ENCODE data around the gene DCDC2B. TPM values are rescaled to one million over a fixed set of nuclear protein-coding genes. Genes with fewer than 3 reads are reported as not detected.

The DCDC2B gene
- total and polyA plus RNA-seq, 2 of the 13 experiments (the other 11 are each of a cell fraction or from before 2014, with no cell fraction given), result not detected

- no peak for TF ChIP-seq ZBTB44 (CRISPR knock-in tag; IDR thresholded peaks at IDR 0.05)
- TF ChIP-seq ZNF503 (CRISPR knock-in tag; IDR thresholded peaks at IDR 0.05), result no peak
- TF ChIP-seq FOXP1 (IDR thresholded peaks at IDR 0.05), result no peak
- no peak for TF ChIP-seq FOXP1 (CRISPR knock-in tag; IDR thresholded peaks at IDR 0.05)
- no peak for TF ChIP-seq MZF1 (CRISPR knock-in tag; IDR thresholded peaks at IDR 0.05; ENCODE audit: borderline replicate concordance)
- TF ChIP-seq SATB2 (CRISPR knock-in tag; IDR thresholded peaks at IDR 0.05), result no peak
- TF ChIP-seq ZNF567 (CRISPR knock-in tag; IDR thresholded peaks at IDR 0.05; ENCODE audit: borderline replicate concordance), result no peak
- 0 out of 2 replicates have a peak, but pooled peaks have one; percentile 31 for TF ChIP-seq TFE3 (CRISPR knock-in tag; IDR thresholded peaks at IDR 0.05)
- TF ChIP-seq ZFP36L1 (CRISPR knock-in tag; IDR thresholded peaks at IDR 0.05), result 0 out of 2 replicates have a peak, but pooled peaks have one; percentile 70
- no peak for TF ChIP-seq PRDM4 (CRISPR knock-in tag; IDR thresholded peaks at IDR 0.05; ENCODE audit: borderline replicate concordance)
- no peak for TF ChIP-seq ZNF558 (CRISPR knock-in tag; IDR thresholded peaks at IDR 0.05; ENCODE audit: borderline replicate concordance)
- no peak for TF ChIP-seq HNF4A (CRISPR knock-in tag; IDR thresholded peaks at IDR 0.05)
- no peak for TF ChIP-seq CBX1 (IDR thresholded peaks at IDR 0.05; ENCODE audit: low read depth)
- TF ChIP-seq ZNF720 (CRISPR knock-in tag; IDR thresholded peaks at IDR 0.05), result no peak
- TF ChIP-seq TOPORS (CRISPR knock-in tag; IDR thresholded peaks at IDR 0.05), result no peak
- TF ChIP-seq CAMTA2 (CRISPR knock-in tag; IDR thresholded peaks at IDR 0.05; ENCODE audit: borderline replicate concordance), result no peak
- TF ChIP-seq KAT8 (CRISPR knock-in tag; IDR thresholded peaks at IDR 0.05), result peak; percentile 83
- TF ChIP-seq SNAPC5 (CRISPR knock-in tag; IDR thresholded peaks at IDR 0.05; ENCODE audit: borderline replicate concordance), result no peak
- no peak for TF ChIP-seq ATF6 (CRISPR knock-in tag; conservative IDR thresholded peaks at IDR 0.05)
Measured at GRCh38 chr1:32205401-32206370, 3.2 kb upstream of the DCDC2B start, which contains the start of gene IQCC (continued).
